Liver (tissue), 2 donors: Measurements from ENCODE around the gene POU6F2.

Experiments used
- RAD21 ChIP-seq, 2 donors: IDR thresholded peaks; 2 replicates each; pipeline ENCODE4 v1.6.1; 2016; ENCODE audit warnings: antibody characterized with exemption in 2 of 2, mild to moderate bottlenecking in 2 of 2
- YY1 ChIP-seq: IDR thresholded peaks from 2 replicates; pipeline ENCODE4 v1.6.1; 2016; ENCODE audit warnings: antibody characterized with exemption, mild to moderate bottlenecking
- donor health status: healthy.

- TF ChIP-seq RAD21 (IDR thresholded peaks at IDR 0.05) = no peak
- TF ChIP-seq YY1 = no peak
Observed at GRCh38 chr7:39091145-39091544, 113.4 kb downstream of the POU6F2 start.
